K562 (cell line): ENCODE measurements around the gene THOC1. TPM values are rescaled to one million over a fixed set of nuclear protein-coding genes. Genes with fewer than 3 reads are reported as not detected.

ENCODE experiments used
- MTA2 ChIP-seq: fragments of 450-650 bp; IDR thresholded peaks from 2 replicates; pipeline ENCODE4 v1.6.1; 2016; ENCODE audit warnings: low read depth
- NR2C2 ChIP-seq, 2 experiments: fragments of 200-800 bp in 1 of 2; sonication (Bioruptor generic) in 1 of 2; sonication (generic) in 1 of 2; formaldehyde crosslinking in 1 of 2; IDR thresholded peaks; 2 replicates each; pipeline versions ENCODE4 v1.6.1 to v1.8.0; 2016 to 2022; ENCODE audit warnings: mild to moderate bottlenecking in 1 of 2, missing compliant biosample characterization in 1 of 2, missing genetic modification characterization in 1 of 2, missing genetic modification reagents in 1 of 2
- SMAD3 ChIP-seq: fragments of 450-650 bp; formaldehyde crosslinking; conservative IDR thresholded peaks from 2 replicates; pipeline ENCODE4 v1.4.0; 2020; ENCODE audit warnings: mild to moderate bottlenecking
- THRA ChIP-seq: fragments of 450-650 bp; IDR thresholded peaks from 2 replicates; pipeline ENCODE4 v1.6.1; 2017; ENCODE audit warnings: mild to moderate bottlenecking, moderate library complexity
- ZNF318 ChIP-seq, 2 experiments: fragments of 450-650 bp; IDR thresholded peaks; 2 replicates each; pipeline ENCODE4 v1.6.1; 2016; ENCODE audit warnings: mild to moderate bottlenecking in 2 of 2, borderline replicate concordance in 1 of 2, low read depth in 1 of 2, moderate library complexity in 1 of 2
- ZZZ3 ChIP-seq: fragments of 450-650 bp; IDR thresholded peaks from 2 replicates; pipeline ENCODE4 v1.6.1; 2016; ENCODE audit warnings: antibody characterized with exemption, mild to moderate bottlenecking, moderate library complexity
- polyA plus RNA-seq, 8 experiments: library from polyadenylated mRNA; depleted of rRNA in 4 of 8; stranded (reverse) in 5 of 8; unstranded in 3 of 8; fragments of >200 nt; fragmentation: Nextera tagmentation in 2 of 8; fragmentation: Illumina TruSeq in 1 of 8; extraction: Ambion mirVana in 2 of 8; extraction: Trizol in 1 of 8; gene quantifications; 2 replicates each; pipeline versions ENCODE4 v1.2.1 to v1.2.3, GENCODE V29; 2011 to 2014; ENCODE audit warnings: inconsistent platforms in 1 of 8, missing spikeins in 1 of 8
- total RNA-seq, 7 experiments: library from RNA; depleted of rRNA in 6 of 7; stranded (reverse); fragments of >200 nt in 6 of 7; fragmentation: Illumina TruSeq in 2 of 7; extraction: Trizol in 2 of 7; gene quantifications; 2 replicates each; pipeline versions ENCODE4 v1.2.1 to v1.2.3, GENCODE V29; 2011 to 2021; ENCODE audit warnings: low replicate concordance in 1 of 7

THOC1 gene
- total and polyA plus RNA-seq, 9 of the 15 experiments (the other 6 are each of a cell fraction or from before 2014, with no cell fraction given): 71.1 to 143 (median 107) TPM

DNA sequence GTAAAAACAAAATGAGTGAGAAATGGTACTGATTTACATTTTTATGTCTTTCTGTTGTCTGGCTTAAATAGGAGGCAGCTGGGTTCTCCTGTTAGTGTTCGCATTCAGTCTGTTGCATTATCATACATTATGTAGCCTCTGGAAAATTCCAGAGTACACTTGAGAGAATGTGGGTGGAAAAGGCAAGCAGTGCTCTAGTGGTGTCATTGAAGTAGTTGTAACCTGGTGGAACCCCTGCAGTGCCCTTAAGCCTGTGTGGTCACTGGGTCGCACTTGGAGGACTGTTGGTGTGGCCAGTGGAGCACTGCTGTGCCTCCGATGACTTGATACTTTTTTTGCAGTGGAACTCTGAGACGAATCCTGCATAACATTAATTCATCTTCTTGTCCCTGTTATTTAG lies 57.1 kb downstream of the THOC1 start (continued):
- TF ChIP-seq THRA: no peak
- TF ChIP-seq NR2C2 (CRISPR knock-in tag; IDR thresholded peaks at IDR 0.05): no peak
- TF ChIP-seq NR2C2 (tag; IDR thresholded peaks at IDR 0.05): no peak
- TF ChIP-seq ZNF318 (IDR thresholded peaks at IDR 0.05; ENCODE audit: borderline replicate concordance in 1 of 2, low read depth in 1 of 2): no peak
- no peak for TF ChIP-seq MTA2
- TF ChIP-seq SMAD3 (CRISPR knock-in tag): no peak
- no peak for TF ChIP-seq ZZZ3
